Measurements from ENCODE around the gene BEND3. TPM values are rescaled to one million over a fixed set of nuclear protein-coding genes. Genes with fewer than 3 reads are reported as not detected.
"Not testable (repeated sequence)": the region's sequence is repeated elsewhere in the genome, so short reads cannot be mapped to it uniquely, and the experiment has no call there.

BEND3 gene
- 1 to 10 TPM in 3 of 4 donors, under 1 TPM in 1; 0.82 to 1.9 (median 1.4) TPM for total RNA-seq
- polyA plus RNA-seq, result 1 to 10 TPM in 1 of 3 donors, under 1 TPM in 2; 0.60 to 2.8 (median 0.92) TPM

GRCh38 chr6:107114926-107115694, at the start of gene BEND3:
Gene BEND3, minus strand, starts transcription at chr6:107115515. Its CDS starts 16,230 bp downstream, at chr6:107099285.
- peak within 1 kb of the TSS; percentile 48 to 77 (median 74) for H3K4me3 ChIP-seq
- no peaks in the 10 kb centered on the region for H3K36me3 ChIP-seq
- peaks cover 5 to 30% (median 7%) of the 10 kb centered on the region in 3 donors for H3K27me3 ChIP-seq
- DNase-seq, result peak; percentile 63
- H3K4me1 ChIP-seq, result peaks cover 0 to 21% (median 17%) of the 10 kb centered on the region in 4 donors
- peak within 1 kb of the TSS; percentile 60 to 82 (median 77) for H3K27ac ChIP-seq
- H3K9me3 ChIP-seq, result no peaks in the 10 kb centered on the region
- intact Hi-C loops (cut with DNase I), result loop anchor here (2.0 to 10.0 kb wide), 3 partner anchors 86 to 1980 kb away; partner anchors contain the start of genes CEP57L1, MTRES1 and SESN1
- TF ChIP-seq EP300 (IDR thresholded peaks at IDR 0.05) (no peak), POLR2AphosphoS5 (IDR thresholded peaks at IDR 0.05) (no peak), CTCF (IDR thresholded peaks at IDR 0.05) (no peak), POLR2A (IDR thresholded peaks at IDR 0.05) (no peak)
- WGBS, 2 donors, result 0% methylated on average over 109 of the region's 109 CpGs

DNA sequence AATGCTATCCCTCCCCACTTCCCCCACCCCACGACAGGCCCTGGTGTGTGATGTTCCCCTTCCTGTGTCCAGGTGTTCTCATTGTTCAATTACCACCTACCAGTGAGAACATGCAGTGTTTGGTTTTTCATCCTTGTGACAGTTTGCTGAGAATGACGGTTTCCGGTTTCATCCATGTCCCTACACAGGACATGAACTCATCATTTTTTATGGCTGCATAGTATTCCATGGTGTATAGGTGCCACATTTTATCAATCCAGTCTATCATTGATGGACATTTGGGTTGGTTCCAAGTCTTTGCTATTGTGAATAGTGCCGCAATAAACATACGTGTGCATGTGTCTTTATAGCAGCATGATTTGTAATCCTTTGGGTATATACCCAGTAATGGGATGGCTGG, 49.0 kb upstream of the BEND3 start:
- 92 to 99% methylated on average over 4 to 5 of the region's 5 CpGs for WGBS, 2 donors
- intact Hi-C loops (cut with DNase I); H3K9me3 ChIP-seq: not testable (repeated sequence)

GRCh38 chr6:107161521-107161920, 46.2 kb upstream of the BEND3 start:
- WGBS, 2 donors, result 98% methylated on average over 3 of the region's 3 CpGs
- H3K36me3 ChIP-seq, result no peaks in the 10 kb centered on the region
- no peak overlapping the region for H3K4me3 ChIP-seq
- no peak for DNase-seq
- intact Hi-C loops (cut with DNase I), result no loop called here
- H3K9me3 ChIP-seq, result no peaks in the 10 kb centered on the region
- H3K27me3 ChIP-seq, result no peaks in the 10 kb centered on the region
- H3K27ac ChIP-seq, result no peak overlapping the region
- no peaks in the 10 kb centered on the region for H3K4me1 ChIP-seq
- TF ChIP-seq POLR2A (IDR thresholded peaks at IDR 0.05), result no peak
- no peak for TF ChIP-seq CTCF (IDR thresholded peaks at IDR 0.05)
- TF ChIP-seq EP300 (IDR thresholded peaks at IDR 0.05), result no peak
- TF ChIP-seq POLR2AphosphoS5 (IDR thresholded peaks at IDR 0.05), result no peak

More for the DNA sequence above, 49.0 kb upstream of the BEND3 start:
- not testable (repeated sequence) for DNase-seq, H3K4me1 ChIP-seq, H3K27me3 ChIP-seq, H3K36me3 ChIP-seq, H3K4me3 ChIP-seq, H3K27ac ChIP-seq

DNA sequence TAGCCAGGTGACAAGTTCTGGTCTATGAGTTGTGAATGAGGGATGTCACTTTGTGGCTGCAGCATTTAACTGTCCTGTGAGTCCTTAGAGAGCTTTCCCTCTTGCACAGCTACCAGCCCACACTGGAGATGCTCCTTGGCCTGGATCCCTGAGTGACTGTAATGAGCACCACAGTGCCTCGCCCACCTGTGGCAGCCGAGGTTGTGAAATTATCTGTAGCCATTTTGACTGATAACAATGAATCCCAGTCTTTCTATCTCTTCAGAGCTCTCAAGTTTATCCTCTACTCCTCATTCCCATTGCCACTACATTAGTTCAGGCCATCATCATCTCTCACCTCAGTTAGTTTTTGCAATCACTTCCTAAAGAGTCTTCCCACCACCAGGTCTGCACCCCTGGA, 41.3 kb upstream of the BEND3 start:
- no peak for TF ChIP-seq CTCF (IDR thresholded peaks at IDR 0.05)
- TF ChIP-seq POLR2AphosphoS5 (IDR thresholded peaks at IDR 0.05), result no peak
- no peak for TF ChIP-seq POLR2A (IDR thresholded peaks at IDR 0.05)
- TF ChIP-seq EP300 (IDR thresholded peaks at IDR 0.05), result no peak
- intact Hi-C loops (cut with DNase I), result no loop called here
- 46 to 79% methylated on average over 2 of the region's 2 CpGs for WGBS, 2 donors
- H3K36me3 ChIP-seq, result no peaks in the 10 kb centered on the region
- H3K27me3 ChIP-seq, result no peaks in the 10 kb centered on the region
- H3K4me1 ChIP-seq, result no peaks in the 10 kb centered on the region
- no peak overlapping the region for H3K27ac ChIP-seq
- DNase-seq, result no peak
- H3K9me3 ChIP-seq, result no peaks in the 10 kb centered on the region
- H3K4me3 ChIP-seq, result no peak overlapping the region

- 74 to 88% methylated on average over 2 of the region's 2 CpGs for WGBS, 2 donors
- intact Hi-C loops (cut with DNase I), result no loop called here
- TF ChIP-seq EP300 (IDR thresholded peaks at IDR 0.05) (no peak), CTCF (IDR thresholded peaks at IDR 0.05) (no peak), POLR2A (IDR thresholded peaks at IDR 0.05) (no peak), POLR2AphosphoS5 (IDR thresholded peaks at IDR 0.05) (no peak)
- Histone ChIP-seq H3K9me3 (no peaks in the 10 kb centered on the region), H3K4me3 (no peak overlapping the region), H3K27me3 (no peaks in the 10 kb centered on the region), H3K27ac (no peak overlapping the region), H3K36me3 (no peaks in the 10 kb centered on the region), H3K4me1 (no peaks in the 10 kb centered on the region)
- no peak for DNase-seq
Observed at GRCh38 chr6:107154801-107155160, 39.5 kb upstream of the BEND3 start.

Data from sigmoid colon (tissue), 7 donors.